ENCODE measurements around the gene CTBP2. TPM values are rescaled to one million over a fixed set of nuclear protein-coding genes. Genes with fewer than 3 reads are reported as not detected.
A peak's percentile ranks its signal among the peaks of the same experiment; 100 is the strongest.
"Not testable (repeated sequence)": the region's sequence is repeated elsewhere in the genome, so short reads cannot be mapped to it uniquely, and the experiment has no call there.

CTBP2 gene
- total RNA-seq, 1 donor from 2014 or later, result 57.3 TPM

DNA sequence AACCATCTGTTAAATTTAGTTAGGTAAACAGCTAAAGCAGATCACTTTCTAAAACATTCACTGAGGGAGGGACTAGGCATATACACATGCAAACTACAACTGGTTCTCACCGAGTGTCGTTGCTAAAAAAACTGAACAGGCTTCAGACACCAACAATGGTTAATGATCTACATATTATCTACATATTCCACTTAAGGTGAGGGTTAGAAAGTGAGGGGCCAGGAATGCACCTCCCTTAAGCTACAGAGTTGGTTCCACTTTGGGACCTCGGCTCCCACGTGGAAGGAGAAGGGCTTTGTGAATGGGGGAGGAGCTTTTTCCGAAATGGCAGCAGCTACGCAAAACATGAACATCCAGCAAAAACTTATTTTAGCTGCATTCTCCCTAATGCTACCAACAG, 5.8 kb downstream of the CTBP2 start:
- peak overlapping the region; percentile 42 for H3K4me3 ChIP-seq (ENCODE audit: low read depth, low read length)
- no peak for DNase-seq (ENCODE audit: low read depth)
- TF ChIP-seq, protein P1, sequence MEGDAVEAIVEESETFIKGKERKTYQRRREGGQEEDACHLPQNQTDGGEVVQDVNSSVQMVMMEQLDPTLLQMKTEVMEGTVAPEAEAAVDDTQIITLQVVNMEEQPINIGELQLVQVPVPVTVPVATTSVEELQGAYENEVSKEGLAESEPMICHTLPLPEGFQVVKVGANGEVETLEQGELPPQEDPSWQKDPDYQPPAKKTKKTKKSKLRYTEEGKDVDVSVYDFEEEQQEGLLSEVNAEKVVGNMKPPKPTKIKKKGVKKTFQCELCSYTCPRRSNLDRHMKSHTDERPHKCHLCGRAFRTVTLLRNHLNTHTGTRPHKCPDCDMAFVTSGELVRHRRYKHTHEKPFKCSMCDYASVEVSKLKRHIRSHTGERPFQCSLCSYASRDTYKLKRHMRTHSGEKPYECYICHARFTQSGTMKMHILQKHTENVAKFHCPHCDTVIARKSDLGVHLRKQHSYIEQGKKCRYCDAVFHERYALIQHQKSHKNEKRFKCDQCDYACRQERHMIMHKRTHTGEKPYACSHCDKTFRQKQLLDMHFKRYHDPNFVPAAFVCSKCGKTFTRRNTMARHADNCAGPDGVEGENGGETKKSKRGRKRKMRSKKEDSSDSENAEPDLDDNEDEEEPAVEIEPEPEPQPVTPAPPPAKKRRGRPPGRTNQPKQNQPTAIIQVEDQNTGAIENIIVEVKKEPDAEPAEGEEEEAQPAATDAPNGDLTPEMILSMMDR (conservative IDR thresholded peaks at IDR 0.05; ENCODE audit: low read depth, low read length), result no peak

GRCh38 chr10:125153703-125154490, 6.5 kb downstream of the CTBP2 start:
- TF ChIP-seq, protein P1 (conservative IDR thresholded peaks at IDR 0.05; ENCODE audit: low read depth, low read length), result no peak
- peak overlapping the region; percentile 42 for H3K4me3 ChIP-seq (ENCODE audit: low read depth, low read length)
- no peak for DNase-seq (ENCODE audit: low read depth)

DNA sequence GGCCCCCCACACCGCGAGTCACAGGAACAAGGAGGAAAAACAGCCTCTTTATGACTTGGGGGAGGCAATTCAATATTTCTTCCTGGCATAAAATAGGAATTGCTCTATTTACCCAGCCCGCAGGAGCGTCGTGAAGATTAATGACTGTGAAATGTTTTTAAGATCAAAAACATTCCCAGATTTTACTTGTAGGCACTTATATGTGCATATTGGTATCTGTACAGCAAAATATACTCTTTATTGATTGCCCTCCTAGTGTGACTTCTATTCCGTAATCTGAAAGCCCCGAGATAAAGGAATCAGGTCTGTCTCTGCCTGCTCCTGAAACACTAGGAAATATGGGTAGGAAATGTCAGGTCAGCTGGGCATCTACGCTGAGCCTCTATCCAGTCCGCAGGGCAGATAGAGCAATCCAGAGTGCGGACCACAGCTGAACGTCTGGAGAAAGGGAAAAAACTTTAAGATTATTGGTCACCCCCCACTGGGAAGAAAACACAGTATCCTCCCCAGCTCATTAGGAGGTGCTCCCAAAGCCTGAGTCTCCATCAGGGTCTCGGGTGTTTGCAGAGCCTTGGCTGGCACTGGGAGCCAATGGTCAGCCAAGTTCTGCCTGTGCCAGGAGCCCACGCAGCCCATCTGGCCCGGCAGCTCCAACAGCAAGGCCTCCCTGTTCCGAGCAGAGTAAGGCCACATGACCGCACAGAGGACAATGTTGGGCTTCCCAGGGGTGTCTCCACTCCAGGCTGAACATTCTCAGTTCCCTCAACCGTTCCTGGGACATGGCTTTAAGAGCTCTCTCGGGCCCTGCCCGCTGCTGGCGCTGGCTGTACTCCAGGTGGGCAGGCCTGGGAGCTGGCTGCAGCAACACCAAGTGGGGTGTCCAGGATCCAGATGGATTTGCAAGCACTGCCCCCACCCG, 7.7 kb downstream of the CTBP2 start:
- TF ChIP-seq, protein P1 (conservative IDR thresholded peaks at IDR 0.05; ENCODE audit: low read depth, low read length), result no peak
- no peak for DNase-seq (ENCODE audit: low read depth)
- no peak overlapping the region for H3K4me3 ChIP-seq (ENCODE audit: low read depth, low read length)

GRCh38 chr10:125151553-125152449, 8.6 kb downstream of the CTBP2 start:
- H3K4me3 ChIP-seq (ENCODE audit: low read depth, low read length), result no peak overlapping the region
- no peak for DNase-seq (ENCODE audit: low read depth)

DNA sequence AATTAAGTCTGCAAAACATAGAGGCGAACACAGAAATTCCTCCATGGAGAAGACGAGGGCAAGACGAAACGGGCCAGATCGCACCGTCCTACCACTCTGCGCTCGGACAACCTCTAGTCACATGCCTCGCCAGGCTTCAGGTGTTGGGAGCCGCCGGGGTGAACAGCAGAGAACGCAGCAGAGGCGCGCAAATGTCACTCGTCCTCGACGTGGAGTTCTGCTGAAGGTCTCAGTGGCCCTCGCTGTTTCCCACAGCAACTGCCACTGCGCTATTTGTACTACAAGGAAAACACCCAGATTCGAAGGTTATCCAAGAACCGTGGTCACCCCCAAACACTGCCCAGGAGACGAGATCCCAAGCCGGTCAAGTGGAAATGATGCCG, 9.2 kb downstream of the CTBP2 start:
- DNase-seq (ENCODE audit: low read depth), result no peak
- TF ChIP-seq, protein P1 (conservative IDR thresholded peaks at IDR 0.05; ENCODE audit: low read depth, low read length), result no peak
- no peak overlapping the region for H3K4me3 ChIP-seq (ENCODE audit: low read depth, low read length)

More at GRCh38 chr10:125151553-125152449, 8.6 kb downstream of the CTBP2 start:
- TF ChIP-seq, protein P1 (conservative IDR thresholded peaks at IDR 0.05; ENCODE audit: low read depth, low read length), result no peak

DNA sequence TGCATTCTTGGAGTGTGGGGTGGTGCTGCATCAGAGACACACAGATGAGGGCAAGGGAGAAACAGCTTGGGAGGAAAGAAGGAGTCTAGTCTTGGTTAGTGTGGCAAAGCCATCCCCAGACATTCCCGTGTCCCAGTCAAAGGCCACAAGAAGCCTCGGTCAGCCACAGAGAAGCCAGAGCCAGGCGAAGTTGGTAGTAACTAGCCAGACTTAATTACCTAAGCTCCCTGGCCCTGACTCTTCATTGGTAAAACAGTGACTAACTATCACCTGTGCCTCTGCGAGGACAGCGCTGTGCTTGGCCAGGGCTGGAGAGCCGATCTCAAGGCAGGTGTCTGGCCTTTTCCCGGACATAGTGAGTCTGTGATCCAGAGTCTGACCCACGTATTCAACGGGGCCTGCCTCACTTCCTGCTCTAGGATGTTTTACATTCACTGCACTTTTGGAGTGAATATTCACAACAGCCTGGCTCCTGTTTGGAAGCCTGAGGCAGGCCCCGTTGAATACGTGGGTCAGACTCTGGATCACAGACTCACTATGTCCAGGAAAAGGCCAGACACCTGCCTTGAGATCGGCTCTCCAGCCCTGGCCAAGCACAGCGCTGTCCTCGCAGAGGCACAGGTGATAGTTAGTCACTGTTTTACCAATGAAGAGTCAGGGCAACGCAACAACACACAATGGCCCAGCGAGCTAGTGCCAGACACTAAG, 9.8 kb downstream of the CTBP2 start:
- H3K4me3 ChIP-seq (ENCODE audit: low read depth, low read length); DNase-seq (ENCODE audit: low read depth): not testable (repeated sequence)
